Smooth muscle cell of trachea (primary cell): ENCODE results near the gene UBE2G2. TPM values are rescaled to one million over a fixed set of nuclear protein-coding genes. Genes with fewer than 3 reads are reported as not detected.

Source experiments
- total RNA-seq: library from RNA; depleted of rRNA; stranded (reverse); fragments of >200 nt; gene quantifications from 2 replicates; pipeline ENCODE4 v1.2.1, GENCODE V29; 2014

UBE2G2 gene
- total RNA-seq, result 58.6 and 98.6 TPM in 2 replicates

GRCh38 chr21:44801468-44802395, at the start of gene UBE2G2:
Gene UBE2G2, minus strand, starts transcription at chr21:44801820. Its CDS starts 72 bp downstream, at chr21:44801748.

GRCh38 chr21:44817914-44818639, 16.5 kb upstream of the UBE2G2 start, which contains the start of gene SUMO3:
Gene SUMO3, minus strand, starts transcription at chr21:44818062. Its CDS starts 94 bp downstream, at chr21:44817968.

Other genes with a start within 250 kb of the UBE2G2 start
- gene KRTAP10-3, start 243.0 kb downstream of the UBE2G2 start, total RNA-seq, result not detected in 2 replicates
- gene KRTAP10-4, start 228.1 kb downstream of the UBE2G2 start, total RNA-seq, result not detected in 2 replicates
- not detected in 2 replicates for gene KRTAP10-5, start 221.2 kb downstream of the UBE2G2 start, total RNA-seq
- not detected in 2 replicates for gene KRTAP10-6, start 209.3 kb downstream of the UBE2G2 start, total RNA-seq
- gene KRTAP10-7, start 201.2 kb downstream of the UBE2G2 start, total RNA-seq, result not detected in 2 replicates
- not detected in 2 replicates for gene KRTAP10-8, start 189.7 kb downstream of the UBE2G2 start, total RNA-seq
- gene KRTAP10-9, start 174.7 kb downstream of the UBE2G2 start, total RNA-seq, result not detected in 2 replicates
- not detected in 2 replicates for gene KRTAP10-10, start 164.5 kb downstream of the UBE2G2 start, total RNA-seq
- not detected in 2 replicates for gene KRTAP10-11, start 155.4 kb downstream of the UBE2G2 start, total RNA-seq
- not detected in 2 replicates for gene KRTAP12-4, start 147.2 kb downstream of the UBE2G2 start, total RNA-seq
- not detected in 2 replicates for gene KRTAP12-3, start 143.9 kb downstream of the UBE2G2 start, total RNA-seq
- not detected in 2 replicates for gene KRTAP12-2, start 134.9 kb downstream of the UBE2G2 start, total RNA-seq
- gene KRTAP12-1, start 119.7 kb downstream of the UBE2G2 start, total RNA-seq, result not detected in 2 replicates
- not detected in 2 replicates for gene KRTAP10-12, start 104.6 kb downstream of the UBE2G2 start, total RNA-seq
- gene TSPEAR, start 90.2 kb downstream of the UBE2G2 start, total RNA-seq, result not detected in 2 replicates
- 92.6 and 145 TPM in 2 replicates for gene SUMO3, start 16.2 kb upstream of the UBE2G2 start, total RNA-seq
- gene PTTG1IP, start 71.9 kb upstream of the UBE2G2 start, total RNA-seq, result 253 and 305 TPM in 2 replicates
- gene ITGB2, start 119.1 kb upstream of the UBE2G2 start, total RNA-seq, result not detected in 2 replicates
- 12.6 and 13.4 TPM in 2 replicates for gene SLX9, start 138.2 kb upstream of the UBE2G2 start, total RNA-seq